K562 (cell line): ENCODE measurements around the gene DUOX2. TPM values are rescaled to one million over a fixed set of nuclear protein-coding genes. Genes with fewer than 3 reads are reported as not detected.

ENCODE experiments used
- BRCA1 ChIP-seq, 2 experiments: fragments of 450-650 bp in 1 of 2; sonication (generic) in 1 of 2; formaldehyde crosslinking in 1 of 2; IDR thresholded peaks; 2 replicates each; pipeline versions ENCODE4 v1.5.0 to v1.6.1; 2017 to 2020; ENCODE audit warnings: mild to moderate bottlenecking in 1 of 2, missing genetic modification reagents in 1 of 2
- CEBPZ ChIP-seq: fragments of 150-350 bp; IDR thresholded peaks from 2 replicates; pipeline ENCODE4 v1.6.1; 2014; ENCODE audit warnings: low read depth, mild to moderate bottlenecking, low read length, borderline replicate concordance
- ERF ChIP-seq: fragments of 450-650 bp; formaldehyde crosslinking; IDR thresholded peaks from 2 replicates; pipeline ENCODE4 v1.4.0; 2020; ENCODE audit warnings: mild to moderate bottlenecking, mixed read lengths
- ESRRB ChIP-seq: fragments of 250-450 bp; sonication (Bioruptor Pico); IDR thresholded peaks from 2 replicates; pipeline ENCODE4 v1.5.0; 2020; ENCODE audit warnings: mild to moderate bottlenecking, moderate library complexity, borderline replicate concordance
- FUS ChIP-seq: fragments of 200-400 bp; formaldehyde crosslinking; optimal IDR thresholded peaks from 2 replicates; pipeline ENCODE3; 2017; ENCODE audit warnings: low read depth, low read length
- MCM3 ChIP-seq: fragments of 450-650 bp; IDR thresholded peaks from 2 replicates; pipeline ENCODE4 v1.6.1; 2016
- MED1 ChIP-seq: sonication (generic); formaldehyde crosslinking; IDR thresholded peaks from 2 replicates; pipeline ENCODE4 v1.8.1; 2023; ENCODE audit warnings: missing genetic modification reagents, borderline replicate concordance
- MTA1 ChIP-seq: fragments of 450-650 bp; IDR thresholded peaks from 2 replicates; pipeline ENCODE4 v1.6.1; 2017; ENCODE audit warnings: borderline replicate concordance
- NCOA4 ChIP-seq: fragments of 450-650 bp; IDR thresholded peaks from 2 replicates; pipeline ENCODE4 v1.6.1; 2018; ENCODE audit warnings: mild to moderate bottlenecking; ENCODE audit not compliant: partially characterized antibody
- POLR2A ChIP-seq: fragments of 450-650 bp; conservative IDR thresholded peaks from 2 replicates; pipeline ENCODE4 v1.6.1; 2016
- POLR2H ChIP-seq: IDR thresholded peaks from 2 replicates; pipeline ENCODE4 v1.6.1; 2016; ENCODE audit warnings: missing genetic modification characterization, low read depth, mild to moderate bottlenecking, control low read depth, missing compliant biosample characterization, moderate library complexity
- RBM17 ChIP-seq: fragments of 200-400 bp; formaldehyde crosslinking; IDR thresholded peaks from 2 replicates; pipeline ENCODE4 v1.6.1; 2017; ENCODE audit warnings: low read depth, mild to moderate bottlenecking, low read length, borderline replicate concordance
- SNIP1 ChIP-seq: fragments of 450-650 bp; IDR thresholded peaks from 2 replicates; pipeline ENCODE4 v1.7.1; 2017; ENCODE audit warnings: low read depth, mild to moderate bottlenecking
- SREBF1 ChIP-seq: fragments of 150-350 bp; IDR thresholded peaks from 2 replicates; pipeline ENCODE4 v1.6.1; 2014; ENCODE audit warnings: antibody characterized with exemption, low read depth, low read length, borderline replicate concordance
- ZNF408 ChIP-seq: fragments of 250-450 bp; sonication (Bioruptor Pico); IDR thresholded peaks from 2 replicates; pipeline ENCODE4 v1.4.0; 2020; ENCODE audit warnings: low read depth, mild to moderate bottlenecking, moderate library complexity
- ZNF79 ChIP-seq: fragments of 250-450 bp; sonication (Bioruptor Pico); IDR thresholded peaks from 2 replicates; pipeline ENCODE4 v1.4.0; 2020; ENCODE audit warnings: low read depth, mild to moderate bottlenecking, moderate library complexity
- polyA plus RNA-seq, 8 experiments: library from polyadenylated mRNA; depleted of rRNA in 4 of 8; stranded (reverse) in 5 of 8; unstranded in 3 of 8; fragments of >200 nt; fragmentation: Nextera tagmentation in 2 of 8; fragmentation: Illumina TruSeq in 1 of 8; extraction: Ambion mirVana in 2 of 8; extraction: Trizol in 1 of 8; gene quantifications; 2 replicates each; pipeline versions ENCODE4 v1.2.1 to v1.2.3, GENCODE V29; 2011 to 2014; ENCODE audit warnings: inconsistent platforms in 1 of 8, missing spikeins in 1 of 8
- total RNA-seq, 7 experiments: library from RNA; depleted of rRNA in 6 of 7; stranded (reverse); fragments of >200 nt in 6 of 7; fragmentation: Illumina TruSeq in 2 of 7; extraction: Trizol in 2 of 7; gene quantifications; 2 replicates each; pipeline versions ENCODE4 v1.2.1 to v1.2.3, GENCODE V29; 2011 to 2021; ENCODE audit warnings: low replicate concordance in 1 of 7
- TF ChIP-seq, protein P1 (sequence below): fragments of 250-450 bp; sonication (Bioruptor Pico); IDR thresholded peaks from 2 replicates; pipeline ENCODE4 v1.8.0; 2022; ENCODE audit warnings: moderate library complexity, mild to moderate bottlenecking, inconsistent platforms
- TF ChIP-seq, protein P2 (sequence below), 2 experiments: fragments of 450-650 bp; formaldehyde crosslinking in 1 of 2; IDR thresholded peaks; 2 replicates each; pipeline versions ENCODE4 v1.4.0 to v1.6.1; 2014 to 2020; ENCODE audit warnings: mild to moderate bottlenecking in 2 of 2, borderline replicate concordance in 1 of 2, low read depth in 1 of 2

DUOX2 gene
- total and polyA plus RNA-seq, 9 of the 15 experiments (the other 6 are each of a cell fraction or from before 2014, with no cell fraction given), result 0.01 to 0.03 (median 0.02) TPM; not detected in 6

DNA sequence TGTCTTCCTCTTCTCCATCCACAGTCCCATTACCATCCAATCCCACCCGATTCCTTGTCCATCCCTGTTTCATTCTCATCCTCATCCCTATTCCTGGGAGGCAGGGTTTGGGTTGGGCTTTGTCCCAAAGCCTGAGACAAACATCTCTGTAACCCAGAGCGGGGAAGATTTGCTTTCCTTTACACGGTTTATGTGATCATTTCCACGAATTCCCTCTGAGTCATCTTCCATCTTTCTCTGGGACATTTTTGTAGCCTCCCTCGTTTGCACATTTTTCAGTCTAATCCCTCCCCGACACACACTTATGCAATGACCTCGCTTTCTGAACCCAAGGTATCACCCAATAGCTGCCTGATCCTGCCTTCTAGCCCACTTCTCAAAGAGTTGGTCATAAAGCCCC lies 22.8 kb downstream of the DUOX2 start (continued):
- TF ChIP-seq SREBF1, result no peak
- no peak for TF ChIP-seq SNIP1
- no peak for TF ChIP-seq POLR2H (tag)
- TF ChIP-seq ZNF408, result no peak
- TF ChIP-seq ZNF79 (CRISPR knock-in tag), result no peak
- TF ChIP-seq ESRRB (CRISPR knock-in tag), result no peak
- TF ChIP-seq MCM3, result no peak
- TF ChIP-seq POLR2A, result no peak
- no peak for TF ChIP-seq NCOA4
- TF ChIP-seq, protein P1, sequence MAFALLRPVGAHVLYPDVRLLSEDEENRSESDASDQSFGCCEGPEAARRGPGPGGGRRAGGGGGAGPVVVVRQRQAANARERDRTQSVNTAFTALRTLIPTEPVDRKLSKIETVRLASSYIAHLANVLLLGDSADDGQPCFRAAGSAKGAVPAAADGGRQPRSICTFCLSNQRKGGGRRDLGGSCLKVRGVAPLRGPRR (CRISPR knock-in tag), result no peak
- TF ChIP-seq BRCA1 (IDR thresholded peaks at IDR 0.05), result no peak
- TF ChIP-seq BRCA1 (CRISPR knock-in tag; IDR thresholded peaks at IDR 0.05), result no peak
- TF ChIP-seq RBM17, result no peak
- no peak for TF ChIP-seq CEBPZ
- no peak for TF ChIP-seq FUS
- TF ChIP-seq MED1 (CRISPR knock-in tag), result no peak
- TF ChIP-seq ERF (CRISPR knock-in tag), result no peak
- TF ChIP-seq, protein P2, sequence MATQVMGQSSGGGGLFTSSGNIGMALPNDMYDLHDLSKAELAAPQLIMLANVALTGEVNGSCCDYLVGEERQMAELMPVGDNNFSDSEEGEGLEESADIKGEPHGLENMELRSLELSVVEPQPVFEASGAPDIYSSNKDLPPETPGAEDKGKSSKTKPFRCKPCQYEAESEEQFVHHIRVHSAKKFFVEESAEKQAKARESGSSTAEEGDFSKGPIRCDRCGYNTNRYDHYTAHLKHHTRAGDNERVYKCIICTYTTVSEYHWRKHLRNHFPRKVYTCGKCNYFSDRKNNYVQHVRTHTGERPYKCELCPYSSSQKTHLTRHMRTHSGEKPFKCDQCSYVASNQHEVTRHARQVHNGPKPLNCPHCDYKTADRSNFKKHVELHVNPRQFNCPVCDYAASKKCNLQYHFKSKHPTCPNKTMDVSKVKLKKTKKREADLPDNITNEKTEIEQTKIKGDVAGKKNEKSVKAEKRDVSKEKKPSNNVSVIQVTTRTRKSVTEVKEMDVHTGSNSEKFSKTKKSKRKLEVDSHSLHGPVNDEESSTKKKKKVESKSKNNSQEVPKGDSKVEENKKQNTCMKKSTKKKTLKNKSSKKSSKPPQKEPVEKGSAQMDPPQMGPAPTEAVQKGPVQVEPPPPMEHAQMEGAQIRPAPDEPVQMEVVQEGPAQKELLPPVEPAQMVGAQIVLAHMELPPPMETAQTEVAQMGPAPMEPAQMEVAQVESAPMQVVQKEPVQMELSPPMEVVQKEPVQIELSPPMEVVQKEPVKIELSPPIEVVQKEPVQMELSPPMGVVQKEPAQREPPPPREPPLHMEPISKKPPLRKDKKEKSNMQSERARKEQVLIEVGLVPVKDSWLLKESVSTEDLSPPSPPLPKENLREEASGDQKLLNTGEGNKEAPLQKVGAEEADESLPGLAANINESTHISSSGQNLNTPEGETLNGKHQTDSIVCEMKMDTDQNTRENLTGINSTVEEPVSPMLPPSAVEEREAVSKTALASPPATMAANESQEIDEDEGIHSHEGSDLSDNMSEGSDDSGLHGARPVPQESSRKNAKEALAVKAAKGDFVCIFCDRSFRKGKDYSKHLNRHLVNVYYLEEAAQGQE (IDR thresholded peaks at IDR 0.05; ENCODE audit: borderline replicate concordance), result no peak
- TF ChIP-seq, protein P2 (CRISPR knock-in tag; IDR thresholded peaks at IDR 0.05; ENCODE audit: low read depth), result no peak
- TF ChIP-seq MTA1, result peak; percentile 31; the same call in 1 of the 2 replicates
